PC-3 (cell line): ENCODE results near the gene UPF1. TPM values are rescaled to one million over a fixed set of nuclear protein-coding genes. Genes with fewer than 3 reads are reported as not detected.

Source experiments
- ATAC-seq: fragments of 200-7000 bp; cut with Tn5 transposase; 2 replicates; pipeline ENCODE4 v1.9.1; 2020; ENCODE audit warnings: mild to moderate bottlenecking, moderate library complexity
- BruUV-seq: library from RNA; stranded (reverse); fragments of 400-500 nt; replicated peaks from 2 replicates; lab custom pipeline; 2021; lab: Mats Ljungman, UMichigan
- CTCF ChIA-PET: fragments of 300-600 bp; sonication (Branson Sonifier 250); formaldehyde crosslinking; loops from one replicate; lab custom pipeline; 2022; ENCODE audit warnings: antibody characterized with exemption; lab: Charles Lee
- POLR2A ChIA-PET: fragments of 300-600 bp; sonication (Branson Sonifier 250); formaldehyde crosslinking; loops from one replicate; lab custom pipeline; 2022; ENCODE audit warnings: antibody characterized with exemption; ENCODE audit not compliant: unreplicated experiment; lab: Charles Lee
- DNase-seq: peaks from one replicate; pipeline ENCODE4 v3.0.0-alpha.2; 2015
- H2AFZ ChIP-seq: fragments of 300-600 bp; sonication (generic); 2 replicates; pipeline ENCODE4 v1.6.0; 2016; ENCODE audit warnings: antibody characterized with exemption, low read length
- H3F3A ChIP-seq: fragments of 300-600 bp; sonication (generic); one replicate; pipeline ENCODE4 v1.6.0; 2017; ENCODE audit warnings: antibody characterized with exemption, low read length, control low read depth, mild to moderate bottlenecking; ENCODE audit not compliant: unreplicated experiment
- H3K27ac ChIP-seq: fragments of 300-600 bp; sonication (generic); 2 replicates; pipeline ENCODE4 v1.5.1; 2016; ENCODE audit warnings: mild to moderate bottlenecking, low read length
- H3K27me3 ChIP-seq: fragments of 300-600 bp; sonication (generic); 2 replicates; pipeline ENCODE4 v1.6.1; 2016; ENCODE audit warnings: low read length, mixed read lengths
- H3K36me3 ChIP-seq: fragments of 300-600 bp; sonication (generic); 2 replicates; pipeline ENCODE4 v1.6.1; 2016; ENCODE audit warnings: low read depth, mixed run types, low read length, mixed read lengths
- H3K4me1 ChIP-seq: fragments of 300-600 bp; sonication (generic); 2 replicates; pipeline ENCODE4 v1.5.1; 2016; ENCODE audit warnings: low read length; ENCODE audit not compliant: insufficient read depth
- H3K4me2 ChIP-seq: fragments of 300-600 bp; sonication (generic); 2 replicates; pipeline ENCODE4 v1.6.0; 2016; ENCODE audit warnings: low read length
- H3K4me3 ChIP-seq: fragments of 300-600 bp; sonication (generic); 2 replicates; pipeline ENCODE4 v1.5.1; 2016; ENCODE audit warnings: mild to moderate bottlenecking, low read length, mixed read lengths
- H3K79me2 ChIP-seq: fragments of 300-600 bp; sonication (generic); 2 replicates; pipeline ENCODE4 v1.6.1; 2017; ENCODE audit warnings: low read length, mixed read lengths
- H3K9ac ChIP-seq: fragments of 300-600 bp; sonication (generic); 2 replicates; pipeline ENCODE4 v1.6.0; 2016; ENCODE audit warnings: mild to moderate bottlenecking, low read length
- H3K9me2 ChIP-seq: fragments of 300-600 bp; sonication (generic); replicated peaks from 2 replicates; pipeline ENCODE4 v1.6.1; 2016; ENCODE audit warnings: mixed run types, low read length, mixed read lengths
- H3K9me3 ChIP-seq: fragments of 300-600 bp; sonication (generic); 2 replicates; pipeline ENCODE4 v1.6.1; 2016; ENCODE audit warnings: low read length, mixed read lengths
- H4K20me1 ChIP-seq: fragments of 300-600 bp; sonication (generic); 2 replicates; pipeline ENCODE4 v1.6.1; 2016; ENCODE audit warnings: low read length, mixed read lengths
- EZH2 ChIP-seq: fragments of 300-600 bp; sonication (generic); IDR thresholded peaks from one replicate; pipeline ENCODE4 v1.6.1; 2017; ENCODE audit warnings: antibody characterized with exemption, mild to moderate bottlenecking, low read length; ENCODE audit not compliant: unreplicated experiment
- EZH2phosphoT487 ChIP-seq: fragments of 300-600 bp; sonication (generic); IDR thresholded peaks from 2 replicates; pipeline ENCODE4 v1.6.1; 2018; ENCODE audit warnings: mild to moderate bottlenecking, antibody characterized with exemption, low read length, borderline replicate concordance
- intact Hi-C: fragments of 100-400 bp; cut with micrococcal nuclease; formaldehyde crosslinking; loops from 2 replicates; pipeline ENCODE4 v1.9.0; 2023
- total RNA-seq: library from RNA; depleted of rRNA; stranded (reverse); fragments of >200 nt; gene quantifications from 2 replicates; pipeline ENCODE4 v1.2.3, GENCODE V29; 2014
- TF ChIP-seq, protein P1 (sequence below): fragments of 300-600 bp; sonication (generic); conservative IDR thresholded peaks from 2 replicates; pipeline ENCODE4 v1.5.1; 2017; ENCODE audit warnings: antibody characterized with exemption, low read depth, mild to moderate bottlenecking, low read length

The UPF1 gene
- total RNA-seq, 1 experiment from 2014 or later = 97.1 TPM

- Histone ChIP-seq H4K20me1 (peaks cover 3% of the 10 kb centered on the region; the same call in 1 of the 2 replicates), H3K27ac (no peak overlapping the region), H3K9ac (no peak overlapping the region), H3K9me3 (no peaks in the 10 kb centered on the region), H3K4me3 (no peak overlapping the region), H3K27me3 (no peaks in the 10 kb centered on the region), H3K79me2 (no peaks in the 10 kb centered on the region), H3K4me2 (no peak overlapping the region), H3K4me1 (no peaks in the 10 kb centered on the region), H3K9me2 (no peaks in the 10 kb centered on the region), H2AFZ (no peak overlapping the region), H3F3A (no peaks in the 10 kb centered on the region), H3K36me3 (peaks cover 37% of the 10 kb centered on the region)
- ChIA-PET CTCF (no interaction called here), POLR2A (no interaction called here)
- ATAC-seq = no peak
- no peak for DNase-seq
- TF ChIP-seq EZH2 (no peak), EZH2phosphoT487 (no peak)
- TF ChIP-seq, protein P1, sequence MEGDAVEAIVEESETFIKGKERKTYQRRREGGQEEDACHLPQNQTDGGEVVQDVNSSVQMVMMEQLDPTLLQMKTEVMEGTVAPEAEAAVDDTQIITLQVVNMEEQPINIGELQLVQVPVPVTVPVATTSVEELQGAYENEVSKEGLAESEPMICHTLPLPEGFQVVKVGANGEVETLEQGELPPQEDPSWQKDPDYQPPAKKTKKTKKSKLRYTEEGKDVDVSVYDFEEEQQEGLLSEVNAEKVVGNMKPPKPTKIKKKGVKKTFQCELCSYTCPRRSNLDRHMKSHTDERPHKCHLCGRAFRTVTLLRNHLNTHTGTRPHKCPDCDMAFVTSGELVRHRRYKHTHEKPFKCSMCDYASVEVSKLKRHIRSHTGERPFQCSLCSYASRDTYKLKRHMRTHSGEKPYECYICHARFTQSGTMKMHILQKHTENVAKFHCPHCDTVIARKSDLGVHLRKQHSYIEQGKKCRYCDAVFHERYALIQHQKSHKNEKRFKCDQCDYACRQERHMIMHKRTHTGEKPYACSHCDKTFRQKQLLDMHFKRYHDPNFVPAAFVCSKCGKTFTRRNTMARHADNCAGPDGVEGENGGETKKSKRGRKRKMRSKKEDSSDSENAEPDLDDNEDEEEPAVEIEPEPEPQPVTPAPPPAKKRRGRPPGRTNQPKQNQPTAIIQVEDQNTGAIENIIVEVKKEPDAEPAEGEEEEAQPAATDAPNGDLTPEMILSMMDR = peak; percentile 47
- no TSS peak for BruUV-seq
- intact Hi-C loops = no loop called here
Observed at GRCh38 chr19:18866800-18867123, 35.0 kb downstream of the UPF1 start.

DNA sequence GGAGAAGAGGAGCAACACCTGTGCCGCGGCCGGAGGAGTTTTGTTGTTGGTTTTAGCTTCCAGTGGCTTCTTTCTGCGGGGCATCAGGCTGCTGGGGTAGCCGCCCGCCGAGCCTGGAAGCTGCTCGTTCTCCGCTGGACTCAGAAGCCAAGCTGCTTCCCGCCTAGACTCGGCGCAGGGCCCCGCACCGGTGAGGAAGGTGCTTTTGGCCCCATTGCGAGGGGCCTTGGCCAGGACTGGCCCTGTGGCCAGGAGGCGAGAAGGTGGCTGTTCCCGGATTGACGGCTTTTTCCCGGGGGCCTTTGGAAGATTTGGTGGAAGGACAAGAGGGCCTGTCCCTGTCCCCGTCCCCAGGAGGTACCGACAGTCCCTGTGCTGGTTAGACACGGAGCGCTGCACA lies 35.4 kb downstream of the UPF1 start:
- BruUV-seq = no TSS peak
- Histone ChIP-seq H3K9ac (no peak overlapping the region), H3K4me2 (no peak overlapping the region), H3K27ac (no peak overlapping the region), H3K27me3 (no peaks in the 10 kb centered on the region), H3F3A (no peaks in the 10 kb centered on the region), H3K9me3 (no peaks in the 10 kb centered on the region), H3K4me3 (no peak overlapping the region), H3K4me1 (no peaks in the 10 kb centered on the region), H4K20me1 (peaks cover 3% of the 10 kb centered on the region; the same call in 1 of the 2 replicates), H3K9me2 (no peaks in the 10 kb centered on the region), H3K36me3 (peaks cover 33% of the 10 kb centered on the region), H2AFZ (no peak overlapping the region), H3K79me2 (no peaks in the 10 kb centered on the region)
- DNase-seq (no peak), ATAC-seq (no peak)
- ChIA-PET POLR2A (no interaction called here), CTCF (no interaction called here)
- intact Hi-C loops = no loop called here
- TF ChIP-seq EZH2 (no peak), EZH2phosphoT487 (no peak)
- TF ChIP-seq, protein P1 = no peak

- Histone ChIP-seq H3K4me2 (no peak overlapping the region), H4K20me1 (peaks cover 3% of the 10 kb centered on the region; the same call in 1 of the 2 replicates), H3K9me2 (no peaks in the 10 kb centered on the region), H2AFZ (no peak overlapping the region), H3K27ac (no peak overlapping the region), H3K4me1 (no peaks in the 10 kb centered on the region), H3K36me3 (peaks cover 28% of the 10 kb centered on the region), H3K9me3 (no peaks in the 10 kb centered on the region), H3K79me2 (no peaks in the 10 kb centered on the region), H3K27me3 (no peaks in the 10 kb centered on the region), H3K4me3 (no peak overlapping the region), H3F3A (no peaks in the 10 kb centered on the region), H3K9ac (no peak overlapping the region)
- no peak for ATAC-seq
- TF ChIP-seq, protein P1 = no peak
- TF ChIP-seq EZH2phosphoT487 = no peak
- TF ChIP-seq EZH2 = no peak
- ChIA-PET CTCF (no interaction called here), POLR2A (no interaction called here)
- intact Hi-C loops = no loop called here
- no peak for DNase-seq
- BruUV-seq = TSS peak; percentile 52
Observed at GRCh38 chr19:18867751-18868150, 36.0 kb downstream of the UPF1 start.
